ENCODE results near the gene TMEM184C.

The TMEM184C gene

DNA sequence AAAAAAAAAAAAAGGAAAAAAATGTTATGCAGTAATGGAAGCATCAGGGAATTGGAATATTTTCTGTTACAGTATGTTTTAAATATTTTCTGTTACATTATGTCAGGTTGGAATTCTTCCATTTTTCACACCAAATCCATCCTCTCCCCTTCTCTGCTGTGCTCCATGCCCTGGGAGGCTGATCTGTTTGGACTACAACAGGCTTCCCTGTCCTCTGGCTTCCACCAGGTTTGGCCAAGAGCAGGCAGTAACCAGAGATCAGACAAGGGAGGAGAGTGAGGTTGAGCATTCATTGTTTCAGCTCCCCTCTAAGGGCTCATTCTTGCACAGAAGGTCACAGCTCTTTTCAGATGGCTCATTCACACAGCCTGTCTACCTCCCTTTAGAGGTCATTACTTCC lies 11.7 kb upstream of the TMEM184C start:
- peak; percentile 0 for DNase-seq

DNA sequence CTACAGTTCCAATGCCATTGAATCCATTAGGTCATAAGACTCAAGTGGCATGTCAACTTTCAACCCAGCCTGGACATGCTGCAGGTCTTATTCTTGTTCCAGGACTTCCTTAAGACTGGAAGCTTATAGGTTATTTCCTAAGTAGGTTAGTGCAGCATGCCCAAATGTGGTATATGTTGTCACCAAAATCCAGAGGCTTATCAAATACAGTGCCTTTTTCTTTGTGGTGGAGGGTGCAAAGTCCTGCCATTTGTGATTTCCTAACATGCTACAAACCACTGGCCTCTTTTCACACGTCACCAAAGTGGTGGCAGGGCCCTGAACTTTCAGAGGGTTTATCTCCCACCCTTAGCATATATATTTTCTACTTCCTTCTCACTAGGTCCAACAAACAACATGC lies 9.7 kb upstream of the TMEM184C start:
- DNase-seq, result no peak

DNA sequence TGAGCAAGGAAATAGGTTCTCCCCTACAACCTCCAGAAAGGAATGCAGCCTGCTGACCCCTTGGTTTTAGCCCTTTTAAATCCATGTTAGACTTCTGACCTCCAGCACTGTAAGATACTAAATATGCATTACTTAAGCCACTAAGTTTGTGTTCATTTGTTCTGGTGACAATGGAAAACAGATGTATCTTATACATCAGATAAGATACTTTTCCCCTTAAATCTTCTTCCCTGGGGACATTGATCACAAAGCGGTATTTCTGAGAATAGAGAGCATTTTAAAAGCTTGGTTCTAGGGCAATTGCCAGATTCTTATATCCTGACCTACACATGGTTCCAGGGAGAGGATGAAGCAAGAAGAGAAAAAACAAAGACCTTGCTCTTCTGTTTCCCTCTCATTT lies 6.5 kb upstream of the TMEM184C start:
- DNase-seq, result no peak

DNA sequence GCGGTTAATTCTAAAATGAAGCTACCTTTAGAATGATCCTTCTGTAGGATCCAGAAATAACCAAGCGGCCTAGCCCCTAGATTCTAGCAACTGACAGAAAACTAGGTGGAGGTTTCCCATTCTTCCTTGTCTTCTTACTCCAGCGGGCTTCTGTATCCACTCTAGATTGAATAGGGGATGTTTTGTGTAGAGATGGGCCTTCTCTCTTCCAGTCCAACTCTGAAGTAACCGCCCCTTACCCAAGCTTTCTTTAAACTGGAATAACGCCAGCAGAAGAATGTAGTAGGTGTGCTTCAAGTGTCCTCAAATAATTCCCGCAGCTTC lies 386 bp upstream of the TMEM184C start:
- no peak for DNase-seq

DNA sequence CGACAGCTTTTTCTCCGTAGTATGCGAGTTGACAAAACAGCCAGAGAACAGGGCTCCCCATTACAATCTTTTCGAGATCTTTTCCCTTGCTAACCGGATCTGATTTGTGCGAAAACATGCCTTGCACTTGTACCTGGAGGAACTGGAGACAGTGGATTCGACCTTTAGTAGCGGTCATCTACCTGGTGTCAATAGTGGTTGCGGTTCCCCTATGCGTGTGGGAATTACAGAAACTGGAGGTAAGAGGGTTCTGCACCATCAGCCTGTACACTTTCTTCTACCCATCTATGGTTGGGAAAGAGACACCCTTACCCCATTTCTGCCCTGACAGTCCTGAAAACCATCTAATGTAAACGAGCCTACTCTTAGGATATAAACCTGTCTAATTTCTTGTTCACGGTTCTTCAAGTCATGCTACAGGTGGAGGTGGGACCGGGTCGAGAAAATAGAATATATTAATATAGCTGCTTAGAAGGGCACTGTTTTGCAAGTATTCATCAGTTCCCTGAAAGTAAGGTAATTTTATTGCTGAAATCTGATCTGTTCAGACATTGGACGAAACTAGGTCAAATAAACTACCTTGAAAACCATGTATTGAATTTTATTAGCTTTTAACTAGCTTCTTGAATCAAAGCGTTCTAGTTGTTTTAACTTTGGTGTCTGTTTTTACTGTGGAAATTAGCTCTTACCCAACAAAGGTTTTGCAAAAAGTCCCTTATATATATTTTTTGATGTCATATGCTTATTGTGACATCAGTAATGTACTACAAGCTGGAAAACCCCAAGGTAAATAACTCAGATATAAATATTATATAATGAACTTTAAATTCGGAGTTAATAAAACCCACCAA lies 869 bp downstream of the TMEM184C start:
- peak; percentile 15 for DNase-seq

DNA sequence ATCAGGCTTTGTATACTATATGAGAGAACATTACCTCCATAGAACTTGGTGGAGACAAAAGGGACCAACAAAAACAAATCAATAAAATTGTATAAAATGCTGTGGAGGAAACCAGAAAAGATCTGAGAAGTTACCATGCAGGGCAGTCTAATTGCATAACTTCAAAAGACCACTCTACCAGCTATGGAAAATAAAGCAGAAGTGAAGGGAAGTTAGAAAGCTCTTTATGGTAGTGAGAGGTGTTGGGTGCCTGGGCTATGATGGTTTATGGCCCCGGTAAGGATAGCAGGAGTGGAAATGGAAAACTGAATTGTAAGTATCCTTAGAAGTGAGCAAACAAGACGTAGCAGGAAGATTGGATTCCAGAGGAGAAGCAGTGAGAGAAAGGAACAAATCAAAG lies 3.1 kb downstream of the TMEM184C start:
- DNase-seq, result no peak

DNA sequence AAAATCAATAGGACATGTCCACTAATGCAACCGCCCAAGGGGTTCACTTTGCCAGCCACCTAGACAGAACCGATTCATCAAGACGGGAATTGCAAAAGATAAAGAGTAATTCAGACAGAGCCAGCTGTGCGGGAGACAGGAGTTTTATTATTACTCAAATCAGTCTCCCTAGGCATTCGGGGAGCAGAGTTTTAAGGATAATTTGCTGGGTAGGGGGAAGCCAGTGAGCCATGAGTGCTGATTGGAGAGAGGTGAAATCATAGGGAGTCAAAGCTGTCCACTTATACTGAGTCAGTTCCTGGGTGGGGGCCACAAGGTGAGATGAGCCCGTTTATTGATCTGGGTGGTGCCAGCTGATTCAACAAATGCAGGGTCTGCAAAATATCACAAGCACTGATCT lies 8.5 kb downstream of the TMEM184C start:
- DNase-seq, result no peak

DNA sequence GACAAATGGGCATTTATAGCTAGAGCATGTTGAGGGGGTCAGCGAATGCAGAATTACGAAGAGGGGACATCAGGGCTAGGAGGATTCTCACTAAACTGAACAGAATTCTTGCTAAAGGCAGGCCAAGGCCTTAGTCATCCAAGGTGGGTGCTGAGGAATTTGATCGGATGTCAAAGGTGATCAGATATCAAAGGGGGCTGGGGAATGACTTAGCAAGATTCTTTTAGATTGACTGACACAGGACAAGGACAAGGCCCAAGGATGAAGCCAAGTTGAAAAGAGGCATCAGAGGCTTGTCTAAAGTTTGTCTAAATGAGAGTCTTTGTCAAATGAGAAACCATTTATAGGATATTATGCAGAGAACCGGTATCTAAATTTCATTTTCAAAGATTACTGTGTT lies 9.7 kb downstream of the TMEM184C start:
- no peak for DNase-seq

DNA sequence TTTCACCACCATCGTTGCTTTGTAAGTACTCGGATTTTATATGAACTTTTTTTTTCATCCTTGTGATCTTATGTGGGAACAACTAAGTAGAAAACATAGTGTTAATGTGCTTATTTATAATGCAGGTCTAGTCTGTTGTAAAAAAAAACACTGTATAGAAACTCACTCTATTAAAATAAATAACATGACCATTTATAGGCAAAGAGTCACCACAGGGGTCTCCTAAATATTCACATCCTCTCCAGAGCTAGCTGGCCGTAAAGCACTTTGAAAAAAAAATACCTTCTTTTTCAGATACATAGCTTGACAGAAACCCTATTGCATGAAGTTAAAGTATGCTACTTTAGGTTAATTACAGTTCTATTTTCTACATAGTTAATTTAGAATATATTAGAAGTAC lies 11.2 kb downstream of the TMEM184C start:
- DNase-seq, result no peak

DNA sequence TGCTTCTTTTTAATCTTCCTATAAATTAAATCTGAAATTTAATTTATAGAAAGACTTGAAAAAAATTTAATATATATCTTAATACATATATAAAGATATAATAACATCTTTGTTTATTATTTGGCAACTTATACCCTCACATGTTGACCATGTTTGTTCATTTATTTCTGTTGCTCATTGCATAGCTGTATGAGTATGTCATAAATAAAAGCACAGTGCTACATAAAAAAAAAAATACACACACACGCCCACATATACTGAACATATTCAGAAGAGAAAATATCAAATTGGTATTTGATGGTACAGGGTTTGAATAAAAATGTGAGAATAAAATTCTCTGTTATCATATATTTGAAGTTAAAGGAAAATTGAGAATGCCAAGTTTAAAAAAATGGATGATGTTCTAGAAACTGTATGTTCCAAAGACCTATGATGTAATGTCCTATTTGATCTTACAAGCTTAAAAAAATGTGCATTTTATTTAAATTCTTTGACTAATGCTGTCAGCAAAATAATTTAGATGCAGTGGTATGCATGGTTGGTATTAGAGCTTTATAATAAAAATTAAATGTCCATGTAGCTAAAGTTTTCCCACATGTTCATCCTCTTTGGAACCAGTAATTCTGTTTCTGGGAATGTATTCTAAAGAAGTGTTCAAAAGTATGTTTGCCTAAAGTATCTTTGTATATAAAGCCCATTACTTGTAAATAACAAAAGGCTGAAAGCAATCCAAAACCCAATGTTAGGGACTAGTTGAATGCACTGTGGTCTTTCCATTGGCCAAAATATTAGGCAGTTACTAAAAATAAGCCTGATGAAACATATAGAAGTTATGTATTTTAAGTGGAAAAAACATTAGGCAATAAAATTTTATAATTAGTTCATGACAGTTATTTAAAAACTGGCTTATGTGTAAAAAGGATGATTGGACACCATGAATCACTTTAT lies 12.9 kb downstream of the TMEM184C start:
- no peak for DNase-seq

DNA sequence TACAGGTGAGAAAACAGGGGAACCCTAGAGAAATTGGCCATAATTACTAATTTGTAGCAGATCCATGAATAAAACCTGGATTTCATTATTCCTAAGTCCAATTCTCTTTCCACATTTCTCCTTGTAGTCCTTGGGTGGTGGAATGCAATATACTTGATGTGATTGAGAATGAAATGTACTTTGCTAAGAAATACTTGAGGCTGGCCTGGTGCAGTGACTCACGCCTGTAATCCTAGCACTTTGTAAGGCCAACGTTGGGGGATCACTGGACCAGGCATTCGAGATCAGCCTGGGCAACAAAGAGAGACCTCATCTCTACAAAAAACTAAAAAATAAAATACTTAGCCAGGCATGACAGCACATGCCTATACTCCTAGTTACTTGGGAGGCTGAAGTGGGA lies 15.9 kb downstream of the TMEM184C start:
- DNase-seq, result no peak

DNA sequence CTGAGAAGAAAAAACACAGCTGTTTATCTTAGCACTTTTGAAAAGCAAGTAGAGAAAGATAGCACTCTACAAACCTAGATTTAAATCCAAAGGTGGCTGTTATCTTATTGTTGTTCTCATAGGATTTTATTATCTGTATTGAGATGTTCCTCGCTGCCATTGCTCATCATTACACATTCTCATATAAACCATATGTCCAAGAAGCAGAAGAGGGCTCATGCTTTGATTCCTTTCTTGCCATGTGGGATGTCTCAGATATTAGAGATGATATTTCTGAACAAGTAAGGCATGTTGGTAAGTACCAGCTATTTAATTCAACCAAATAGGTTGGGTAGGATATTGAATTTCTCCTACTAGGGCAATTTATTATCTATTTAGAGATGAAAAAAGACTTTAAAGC lies 16.4 kb downstream of the TMEM184C start:
- DNase-seq, result no peak

DNA sequence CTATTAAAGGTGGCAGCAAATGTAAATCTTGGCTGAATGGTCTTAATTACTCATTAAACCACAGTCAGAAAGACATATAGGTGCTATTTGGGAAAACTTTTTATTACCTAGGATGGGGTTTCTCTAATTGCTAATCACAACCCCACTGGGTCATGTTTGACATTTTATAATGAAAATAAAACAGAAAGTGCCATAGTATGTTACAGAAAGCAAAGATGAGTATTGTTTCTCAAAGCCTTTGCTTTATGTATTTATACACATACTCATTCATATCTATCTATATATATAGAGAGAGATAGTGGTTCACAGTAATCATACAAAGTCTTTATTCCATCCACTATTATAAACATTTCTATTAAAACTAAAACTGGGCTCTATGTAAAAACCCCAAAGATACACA lies 18.2 kb downstream of the TMEM184C start:
- no peak for DNase-seq

DNA sequence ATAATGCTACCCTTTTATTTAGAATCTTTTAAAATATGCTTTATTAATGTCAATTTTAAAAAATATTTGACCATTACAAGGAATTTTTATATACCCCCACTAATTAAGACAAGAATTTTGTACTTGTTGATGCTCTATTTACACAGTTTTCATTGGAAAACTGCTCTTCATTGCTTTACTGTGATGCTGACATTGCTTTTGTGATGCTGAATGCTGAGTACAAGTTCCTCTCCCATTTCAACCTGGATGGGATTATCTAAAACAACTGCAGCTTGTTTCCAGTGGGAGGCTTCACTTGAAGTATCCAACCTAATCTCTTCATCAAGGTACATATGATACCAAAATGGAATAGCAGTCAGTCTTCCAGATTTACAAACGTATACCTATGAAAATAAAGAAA lies 21.2 kb downstream of the TMEM184C start:
- no peak for DNase-seq

DNA sequence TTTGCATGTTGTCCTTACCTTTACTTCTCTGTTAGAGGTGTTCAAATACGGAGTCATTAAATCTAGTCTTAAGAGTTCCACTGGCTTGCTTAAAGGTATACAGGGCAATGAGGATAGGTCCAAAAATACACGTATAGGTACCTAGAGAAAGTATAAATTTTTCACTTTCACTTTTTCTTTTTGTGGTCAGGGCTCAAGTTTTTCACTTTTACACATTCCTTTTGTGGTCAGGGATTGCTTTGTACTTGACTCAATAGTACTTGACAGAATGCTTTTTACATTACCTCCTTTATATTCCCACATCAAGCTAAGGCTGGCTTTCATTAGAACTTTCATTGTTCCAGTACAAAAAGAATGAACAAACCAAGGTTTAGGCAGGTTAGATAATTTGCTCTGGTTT lies 21.7 kb downstream of the TMEM184C start:
- DNase-seq, result no peak

DNA sequence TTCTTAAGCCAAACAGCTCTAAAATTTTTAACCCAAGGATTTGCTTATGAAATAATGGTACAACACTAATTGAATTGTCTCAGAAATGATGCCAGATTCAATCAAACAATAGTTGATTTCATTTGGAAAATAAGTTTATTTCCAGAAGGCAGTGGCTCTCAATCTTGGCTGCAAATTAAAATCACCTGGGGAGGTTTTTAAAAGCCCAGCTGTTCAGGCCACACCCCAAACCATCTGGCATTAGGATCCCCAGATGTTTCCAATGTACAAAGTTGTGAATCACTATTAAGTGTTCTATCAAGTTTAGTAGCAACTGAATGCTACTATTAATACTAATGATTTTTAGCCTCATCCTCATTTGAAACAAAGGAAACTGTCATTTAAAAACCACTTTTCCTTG lies 22.2 kb downstream of the TMEM184C start:
- peak; percentile 23 for DNase-seq

DNA sequence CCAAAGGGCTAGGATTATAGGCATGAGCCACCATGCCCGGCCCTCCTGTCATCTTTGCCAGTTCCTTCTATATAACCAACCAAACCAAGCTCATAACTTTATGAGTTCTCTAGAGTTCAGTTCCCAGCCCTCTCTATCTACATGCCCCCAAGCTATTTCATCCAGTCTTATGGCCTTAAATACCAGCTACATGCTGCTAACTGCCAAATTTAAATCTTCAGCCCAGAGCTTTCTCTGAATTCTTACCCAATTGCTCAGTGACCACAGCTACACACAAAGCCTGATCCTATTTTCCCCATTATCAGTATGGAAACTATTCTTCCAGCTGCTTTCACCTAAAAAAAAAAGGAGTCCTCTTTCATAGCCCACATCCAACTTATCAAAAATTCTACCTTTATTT lies 23.1 kb downstream of the TMEM184C start:
- peak; percentile 0 for DNase-seq

DNA sequence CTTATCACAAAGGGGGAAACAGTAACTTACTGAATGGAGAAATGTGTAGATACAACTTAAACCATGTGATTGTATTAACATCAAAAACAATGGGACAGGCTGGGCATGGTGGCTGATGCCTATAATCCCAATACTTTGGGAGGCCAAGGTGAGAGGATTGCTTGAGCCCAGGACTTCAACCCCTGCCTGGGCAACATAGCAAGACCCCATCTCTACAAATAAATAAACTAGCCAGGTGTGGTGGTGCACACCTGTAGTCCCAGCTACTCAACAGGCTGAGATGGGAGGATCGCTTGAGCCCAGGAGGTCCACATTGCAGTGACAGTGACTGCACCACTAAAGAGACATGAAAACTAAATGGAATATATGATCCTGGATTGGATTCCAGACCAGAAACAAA lies 26.4 kb downstream of the TMEM184C start:
- no peak for DNase-seq

DNA sequence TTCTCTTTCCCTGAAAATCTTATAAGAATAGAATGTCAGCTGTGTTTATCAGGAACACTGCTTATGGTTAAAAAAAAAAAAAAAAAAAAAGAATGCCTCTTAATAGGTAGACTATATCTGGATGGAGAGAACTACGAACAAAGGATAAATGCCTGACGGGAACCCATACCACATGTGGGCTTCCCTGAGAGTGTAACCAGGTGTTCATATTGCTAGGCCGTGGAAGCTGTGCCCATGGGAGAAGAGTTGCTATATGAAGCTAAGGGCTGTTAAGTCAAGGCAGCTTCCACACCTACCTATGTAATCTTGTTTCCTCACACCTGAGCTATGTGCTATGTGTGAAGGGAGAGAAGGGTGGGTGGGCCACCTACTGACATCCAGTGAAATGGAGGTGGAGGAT lies 27.3 kb downstream of the TMEM184C start:
- no peak for DNase-seq

DNA sequence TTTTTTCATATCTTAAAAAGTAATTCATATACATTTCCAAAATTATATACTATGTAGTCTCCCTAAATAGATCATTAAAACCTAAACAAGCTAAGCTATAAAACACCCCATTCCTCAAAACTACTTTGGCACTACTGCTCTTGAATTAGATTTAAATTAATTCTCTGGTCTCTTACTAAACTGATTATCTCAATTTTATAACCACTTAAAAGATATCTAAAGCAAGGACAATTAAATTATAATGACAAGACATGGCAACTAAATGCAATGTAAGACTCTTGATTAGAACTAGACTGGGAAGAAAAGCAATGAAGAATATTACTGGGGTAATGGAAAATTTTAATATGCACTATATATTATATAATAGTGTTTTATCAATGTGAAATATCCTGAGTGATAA lies 27.9 kb downstream of the TMEM184C start:
- DNase-seq, result no peak

DNA sequence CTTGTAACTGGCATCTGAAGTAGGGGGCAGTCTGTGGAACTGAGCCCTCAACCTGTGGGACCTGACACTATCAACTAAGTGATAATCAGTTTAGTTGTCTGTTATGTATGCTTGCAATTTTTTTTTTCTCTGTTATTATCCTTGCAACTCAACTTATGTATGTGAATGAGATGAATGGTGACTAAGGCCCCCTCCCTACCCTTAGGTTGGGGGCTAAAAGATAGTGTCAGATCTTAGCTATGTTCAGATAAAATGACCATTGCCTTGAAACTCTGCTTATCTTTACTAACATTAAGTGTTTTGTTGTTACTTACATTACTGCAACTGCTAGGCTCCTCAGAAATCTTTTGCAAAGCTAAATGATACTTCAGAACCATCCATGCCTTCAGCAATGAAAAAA lies 31.5 kb downstream of the TMEM184C start:
- DNase-seq, result no peak

DNA sequence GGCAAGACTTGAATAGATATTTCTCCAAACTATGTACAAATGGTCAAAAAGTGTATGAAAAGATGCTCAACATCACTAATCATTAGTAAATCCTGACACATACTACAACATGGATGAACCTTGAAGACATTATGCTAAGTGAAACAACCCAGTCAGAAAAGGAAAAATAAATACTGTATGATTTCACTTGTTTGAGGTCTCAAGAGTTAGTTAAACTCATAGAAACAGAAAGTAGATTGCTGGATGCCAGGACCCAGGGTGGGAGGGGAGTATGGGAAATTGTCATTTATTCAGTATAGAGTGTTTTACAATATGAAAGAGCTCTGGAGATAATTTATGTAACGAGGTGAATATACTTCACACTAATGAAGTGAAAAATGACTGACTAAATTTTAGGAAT lies 34.4 kb downstream of the TMEM184C start:
- DNase-seq, result no peak

DNA sequence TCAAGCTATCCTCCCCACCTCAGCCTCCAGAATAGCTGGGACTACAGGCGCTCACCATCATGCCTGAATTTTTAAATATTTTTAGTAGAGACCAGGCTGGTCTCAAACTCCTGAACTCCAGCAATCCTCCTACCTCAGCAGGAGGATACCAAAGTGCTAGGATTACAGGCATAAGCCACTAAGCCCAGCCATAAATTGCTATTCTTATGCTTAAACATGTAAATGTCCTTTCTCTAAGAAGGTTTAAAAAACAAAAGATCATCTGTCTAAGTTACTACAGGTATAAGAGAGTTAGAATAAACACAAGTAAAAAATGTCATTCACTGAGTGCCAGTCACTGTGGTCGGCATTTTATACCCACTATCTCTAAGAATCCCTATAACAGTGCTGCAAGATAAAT lies 38.4 kb downstream of the TMEM184C start:
- no peak for DNase-seq

DNA sequence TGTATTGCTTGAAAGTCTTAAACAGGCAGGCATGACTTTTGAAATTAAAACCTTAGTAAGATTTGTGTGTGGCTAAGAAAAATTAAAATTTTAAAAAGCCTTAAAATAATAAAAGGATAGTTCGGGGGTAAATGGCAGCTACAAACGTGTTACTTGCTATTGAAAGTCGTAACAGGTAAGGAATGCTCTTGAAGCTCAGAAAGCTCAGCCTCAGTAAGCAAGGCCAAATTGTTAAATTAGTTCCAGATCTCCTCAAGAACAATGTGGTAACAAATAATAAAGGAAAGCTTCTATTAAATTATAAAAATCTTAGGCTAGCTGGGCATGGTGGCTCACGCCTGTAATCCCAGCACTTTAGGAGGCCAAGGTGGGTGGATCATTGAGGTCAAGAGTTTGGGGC lies 41.3 kb downstream of the TMEM184C start:
- no peak for DNase-seq
